Omental fat pad (tissue), 4 donors: ENCODE measurements around the gene A2ML1. TPM values are rescaled to one million over a fixed set of nuclear protein-coding genes. Genes with fewer than 3 reads are reported as not detected.

Experiments used
- ATAC-seq: fragments of 150-250 bp; one replicate; pipeline ENCODE4 v1.9.1; 2016; ENCODE audit warnings: mild to moderate bottlenecking, moderate library complexity; ENCODE audit not compliant: low FRiP score
- DNase-seq: peaks from one replicate; pipeline ENCODE4 v3.0.0-alpha.2; 2019; ENCODE audit warnings: low spot score
- CTCF ChIP-seq, 3 donors: fragments of 450-650 bp; IDR thresholded peaks; one replicate each; pipeline ENCODE4 v1.5.1; 2016 to 2017; ENCODE audit warnings: antibody characterized with exemption in 3 of 3, mild to moderate bottlenecking in 3 of 3, moderate library complexity in 2 of 3
- total RNA-seq, 4 donors: library from RNA; depleted of rRNA; stranded (reverse); fragments of >200 nt; gene quantifications; one replicate each; pipeline ENCODE4 v1.1.0, GENCODE V29; 2016

Gene A2ML1
- total RNA-seq, result not detected

- ATAC-seq (no peak), DNase-seq (no peak)
- TF ChIP-seq CTCF (IDR thresholded peaks at IDR 0.05), result no peak
Observed at GRCh38 chr12:8822298-8822697, at the start of gene A2ML1. TSS of gene A2ML1 (plus strand) at chr12:8822621. CDS start at chr12:8822652, 31 bp downstream.

GRCh38 chr12:8773461-8773860 is 49.0 kb upstream of the A2ML1 start:
- DNase-seq (no peak), ATAC-seq (no peak)
- no peak for TF ChIP-seq CTCF (IDR thresholded peaks at IDR 0.05)

- no peak for TF ChIP-seq CTCF (IDR thresholded peaks at IDR 0.05)
- ATAC-seq, result no peak
- no peak for DNase-seq
Observed at GRCh38 chr12:8779281-8779680, 43.1 kb upstream of the A2ML1 start.

GRCh38 chr12:8779862-8780261 is 42.6 kb upstream of the A2ML1 start:
- no peak for DNase-seq
- no peak for ATAC-seq
- no peak for TF ChIP-seq CTCF (IDR thresholded peaks at IDR 0.05)

GRCh38 chr12:8780389-8780788 is 42.0 kb upstream of the A2ML1 start:
- ATAC-seq (no peak), DNase-seq (no peak)
- TF ChIP-seq CTCF (IDR thresholded peaks at IDR 0.05), result no peak

- DNase-seq (no peak), ATAC-seq (no peak)
- no peak for TF ChIP-seq CTCF (IDR thresholded peaks at IDR 0.05)
Observed at GRCh38 chr12:8781381-8782127, 40.9 kb upstream of the A2ML1 start.

- DNase-seq (no peak), ATAC-seq (no peak)
- no peak for TF ChIP-seq CTCF (IDR thresholded peaks at IDR 0.05)
Observed at GRCh38 chr12:8784290-8784888, 38.0 kb upstream of the A2ML1 start.
